ENCODE results near the gene AGPAT2.

- TF ChIP-seq POLR2A (IDR thresholded peaks at IDR 0.05; ENCODE audit: low read depth, low read length) (no peak), CEBPB (IDR thresholded peaks at IDR 0.05; ENCODE audit: low read depth, low read length) (no peak), MAFK (IDR thresholded peaks at IDR 0.05; ENCODE audit: low read depth, low read length) (no peak), CTCF (conservative IDR thresholded peaks at IDR 0.05; ENCODE audit: low read depth, low read length) (0 out of 2 replicates have a peak, but pooled peaks have one; percentile 11), USF2 (IDR thresholded peaks at IDR 0.05; ENCODE audit: low read depth, low read length) (no peak), MAZ (IDR thresholded peaks at IDR 0.05; ENCODE audit: borderline replicate concordance, low read depth, low read length) (no peak), SMC3 (IDR thresholded peaks at IDR 0.05; ENCODE audit: low read depth, low read length) (no peak), FOS (IDR thresholded peaks at IDR 0.05; ENCODE audit: low read depth, low read length) (no peak), RAD21 (IDR thresholded peaks at IDR 0.05; ENCODE audit: low read length) (no peak), RFX5 (IDR thresholded peaks at IDR 0.05; ENCODE audit: low read depth, low read length) (no peak)
These were observed 21.4 kb downstream of the AGPAT2 start for GRCh38 chr9:136665704-136666371.

Data from IMR-90 (cell line).